Measurements from ENCODE around the gene SLC22A23. TPM values are rescaled to one million over a fixed set of nuclear protein-coding genes. Genes with fewer than 3 reads are reported as not detected.

Gene SLC22A23
- total RNA-seq, 1 experiment from 2014 or later: 10.1 TPM

GRCh38 chr6:3323696-3324261 is 133.1 kb downstream of the SLC22A23 start:
- in situ Hi-C loops (cut with HindIII; ENCODE audit: low pct_unique_long_range_greater_than_20kb, low sequenced_read_pairs): no loop called here
- DNase-seq (ENCODE audit: low read depth): no peak

- no peak for DNase-seq (ENCODE audit: low read depth)
- in situ Hi-C loops (cut with HindIII; ENCODE audit: low pct_unique_long_range_greater_than_20kb, low sequenced_read_pairs): no loop called here
Observed at GRCh38 chr6:3323148-3323547, 133.7 kb downstream of the SLC22A23 start.

GRCh38 chr6:3322366-3322890 is 134.4 kb downstream of the SLC22A23 start:
- in situ Hi-C loops (cut with HindIII; ENCODE audit: low pct_unique_long_range_greater_than_20kb, low sequenced_read_pairs): no loop called here
- no peak for DNase-seq (ENCODE audit: low read depth)

GRCh38 chr6:3321875-3322274 is 135.0 kb downstream of the SLC22A23 start:
- no peak for DNase-seq (ENCODE audit: low read depth)
- in situ Hi-C loops (cut with HindIII; ENCODE audit: low pct_unique_long_range_greater_than_20kb, low sequenced_read_pairs): no loop called here

GRCh38 chr6:3321042-3321441 is 135.8 kb downstream of the SLC22A23 start:
- in situ Hi-C loops (cut with HindIII; ENCODE audit: low pct_unique_long_range_greater_than_20kb, low sequenced_read_pairs): no loop called here
- DNase-seq (ENCODE audit: low read depth): no peak

- in situ Hi-C loops (cut with HindIII; ENCODE audit: low pct_unique_long_range_greater_than_20kb, low sequenced_read_pairs): no loop called here
- DNase-seq (ENCODE audit: low read depth): no peak
Observed at GRCh38 chr6:3320238-3320811, 136.5 kb downstream of the SLC22A23 start.

GRCh38 chr6:3319610-3320200 is 137.1 kb downstream of the SLC22A23 start:
- no peak for DNase-seq (ENCODE audit: low read depth)

GRCh38 chr6:3318821-3319540 is 137.9 kb downstream of the SLC22A23 start:
- in situ Hi-C loops (cut with HindIII; ENCODE audit: low pct_unique_long_range_greater_than_20kb, low sequenced_read_pairs): no loop called here
- DNase-seq (ENCODE audit: low read depth): no peak

More at GRCh38 chr6:3319610-3320200, 137.1 kb downstream of the SLC22A23 start:
- in situ Hi-C loops (cut with HindIII; ENCODE audit: low pct_unique_long_range_greater_than_20kb, low sequenced_read_pairs): no loop called here

GRCh38 chr6:3318226-3318625 is 138.6 kb downstream of the SLC22A23 start:
- in situ Hi-C loops (cut with HindIII; ENCODE audit: low pct_unique_long_range_greater_than_20kb, low sequenced_read_pairs): no loop called here
- DNase-seq (ENCODE audit: low read depth): no peak

- in situ Hi-C loops (cut with HindIII; ENCODE audit: low pct_unique_long_range_greater_than_20kb, low sequenced_read_pairs): no loop called here
Observed at GRCh38 chr6:3317741-3318211, 139.1 kb downstream of the SLC22A23 start.

GRCh38 chr6:3316818-3317217 is 140.0 kb downstream of the SLC22A23 start:
- no peak for DNase-seq (ENCODE audit: low read depth)
- in situ Hi-C loops (cut with HindIII; ENCODE audit: low pct_unique_long_range_greater_than_20kb, low sequenced_read_pairs): no loop called here

More at GRCh38 chr6:3317741-3318211, 139.1 kb downstream of the SLC22A23 start:
- DNase-seq (ENCODE audit: low read depth): no peak

GRCh38 chr6:3316331-3316730 is 140.5 kb downstream of the SLC22A23 start:
- in situ Hi-C loops (cut with HindIII; ENCODE audit: low pct_unique_long_range_greater_than_20kb, low sequenced_read_pairs): no loop called here
- DNase-seq (ENCODE audit: low read depth): no peak

- in situ Hi-C loops (cut with HindIII; ENCODE audit: low pct_unique_long_range_greater_than_20kb, low sequenced_read_pairs): no loop called here
- DNase-seq (ENCODE audit: low read depth): no peak
Observed at GRCh38 chr6:3315841-3316240, 141.0 kb downstream of the SLC22A23 start.

- DNase-seq (ENCODE audit: low read depth): no peak
- in situ Hi-C loops (cut with HindIII; ENCODE audit: low pct_unique_long_range_greater_than_20kb, low sequenced_read_pairs): no loop called here
Observed at GRCh38 chr6:3314621-3315467, 142.0 kb downstream of the SLC22A23 start.

- DNase-seq (ENCODE audit: low read depth): no peak
- in situ Hi-C loops (cut with HindIII; ENCODE audit: low pct_unique_long_range_greater_than_20kb, low sequenced_read_pairs): no loop called here
Observed at GRCh38 chr6:3314176-3314575, 142.7 kb downstream of the SLC22A23 start.

GRCh38 chr6:3312604-3313231 is 144.1 kb downstream of the SLC22A23 start:
- DNase-seq (ENCODE audit: low read depth): no peak
- in situ Hi-C loops (cut with HindIII; ENCODE audit: low pct_unique_long_range_greater_than_20kb, low sequenced_read_pairs): no loop called here

- in situ Hi-C loops (cut with HindIII; ENCODE audit: low pct_unique_long_range_greater_than_20kb, low sequenced_read_pairs): no loop called here
Observed at GRCh38 chr6:3311826-3312225, 145.0 kb downstream of the SLC22A23 start.

GRCh38 chr6:3310703-3311102 is 146.1 kb downstream of the SLC22A23 start:
- no peak for DNase-seq (ENCODE audit: low read depth)
- in situ Hi-C loops (cut with HindIII; ENCODE audit: low pct_unique_long_range_greater_than_20kb, low sequenced_read_pairs): no loop called here

More at GRCh38 chr6:3311826-3312225, 145.0 kb downstream of the SLC22A23 start:
- DNase-seq (ENCODE audit: low read depth): no peak

Measured in Caki2 (cell line).